ENCODE measurements around the gene BMP6. TPM values are rescaled to one million over a fixed set of nuclear protein-coding genes. Genes with fewer than 3 reads are reported as not detected.
"Not testable (repeated sequence)": the region's sequence is repeated elsewhere in the genome, so short reads cannot be mapped to it uniquely, and the experiment has no call there.

The BMP6 gene
- total and polyA plus RNA-seq, 2 experiments from 2014 or later: 0.74 TPM; not detected in 1

GRCh38 chr6:7809346-7809745 is 83.4 kb downstream of the BMP6 start:
- no peak for DNase-seq (ENCODE audit: low read depth in 1 of 2, low spot score in 1 of 2)
- no peak overlapping the region for H3K4me3 ChIP-seq
- no peaks in the 10 kb centered on the region for H3K36me3 ChIP-seq
- TF ChIP-seq CTCF (IDR thresholded peaks at IDR 0.05; ENCODE audit: low read depth, low read length): no peak
- H3K27me3 ChIP-seq: no peaks in the 10 kb centered on the region
- H3K4me1 ChIP-seq (ENCODE audit: low read depth): no peaks in the 10 kb centered on the region
- no peak overlapping the region for H3K27ac ChIP-seq
- H3K9me3 ChIP-seq (ENCODE audit: low read depth): no peaks in the 10 kb centered on the region

GRCh38 chr6:7811441-7811840 is 85.5 kb downstream of the BMP6 start:
- H3K9me3 ChIP-seq (ENCODE audit: low read depth): no peaks in the 10 kb centered on the region
- no peak for DNase-seq (ENCODE audit: low read depth in 1 of 2, low spot score in 1 of 2)
- no peaks in the 10 kb centered on the region for H3K4me1 ChIP-seq (ENCODE audit: low read depth)
- no peaks in the 10 kb centered on the region for H3K27me3 ChIP-seq
- no peaks in the 10 kb centered on the region for H3K36me3 ChIP-seq
- no peak overlapping the region for H3K4me3 ChIP-seq
- no peak overlapping the region for H3K27ac ChIP-seq
- no peak for TF ChIP-seq CTCF (IDR thresholded peaks at IDR 0.05; ENCODE audit: low read depth, low read length)

GRCh38 chr6:7812623-7813022 is 86.7 kb downstream of the BMP6 start:
- H3K27ac ChIP-seq: no peak overlapping the region
- DNase-seq (ENCODE audit: low read depth in 1 of 2, low spot score in 1 of 2): no peak
- H3K36me3 ChIP-seq: no peaks in the 10 kb centered on the region
- no peak overlapping the region for H3K4me3 ChIP-seq
- no peaks in the 10 kb centered on the region for H3K27me3 ChIP-seq
- H3K4me1 ChIP-seq (ENCODE audit: low read depth): no peaks in the 10 kb centered on the region
- TF ChIP-seq CTCF (IDR thresholded peaks at IDR 0.05; ENCODE audit: low read depth, low read length): no peak
- H3K9me3 ChIP-seq (ENCODE audit: low read depth): no peaks in the 10 kb centered on the region

- H3K36me3 ChIP-seq: no peaks in the 10 kb centered on the region
- H3K27ac ChIP-seq: no peak overlapping the region
- no peak overlapping the region for H3K4me3 ChIP-seq
- no peak for TF ChIP-seq CTCF (IDR thresholded peaks at IDR 0.05; ENCODE audit: low read depth, low read length)
- no peak for DNase-seq (ENCODE audit: low read depth in 1 of 2, low spot score in 1 of 2)
- H3K27me3 ChIP-seq: no peaks in the 10 kb centered on the region
- H3K4me1 ChIP-seq (ENCODE audit: low read depth): no peaks in the 10 kb centered on the region
- no peaks in the 10 kb centered on the region for H3K9me3 ChIP-seq (ENCODE audit: low read depth)
Measured at GRCh38 chr6:7813193-7813592, 87.3 kb downstream of the BMP6 start.

GRCh38 chr6:7813704-7814103 is 87.8 kb downstream of the BMP6 start:
- no peak overlapping the region for H3K4me3 ChIP-seq
- H3K27me3 ChIP-seq: no peaks in the 10 kb centered on the region
- DNase-seq (ENCODE audit: low read depth in 1 of 2, low spot score in 1 of 2): peak in 1 of 2 donors; percentile 5
- TF ChIP-seq CTCF (IDR thresholded peaks at IDR 0.05; ENCODE audit: low read depth, low read length): no peak
- H3K4me1 ChIP-seq (ENCODE audit: low read depth): no peaks in the 10 kb centered on the region
- no peak overlapping the region for H3K27ac ChIP-seq
- H3K9me3 ChIP-seq (ENCODE audit: low read depth): no peaks in the 10 kb centered on the region
- no peaks in the 10 kb centered on the region for H3K36me3 ChIP-seq

- Histone ChIP-seq H3K27me3 (no peaks in the 10 kb centered on the region), H3K9me3 (ENCODE audit: low read depth) (no peaks in the 10 kb centered on the region), H3K36me3 (no peaks in the 10 kb centered on the region), H3K27ac (no peak overlapping the region), H3K4me3 (no peak overlapping the region), H3K4me1 (ENCODE audit: low read depth) (no peaks in the 10 kb centered on the region)
- no peak for TF ChIP-seq CTCF (IDR thresholded peaks at IDR 0.05; ENCODE audit: low read depth, low read length)
- no peak for DNase-seq (ENCODE audit: low read depth in 1 of 2, low spot score in 1 of 2)
Measured at GRCh38 chr6:7815716-7816115, 89.8 kb downstream of the BMP6 start.

GRCh38 chr6:7817184-7817583 is 91.3 kb downstream of the BMP6 start:
- H3K4me1 ChIP-seq (ENCODE audit: low read depth); H3K27ac ChIP-seq; H3K27me3 ChIP-seq; H3K4me3 ChIP-seq; H3K36me3 ChIP-seq; H3K9me3 ChIP-seq (ENCODE audit: low read depth); DNase-seq (ENCODE audit: low read depth in 1 of 2, low spot score in 1 of 2): not testable (repeated sequence)
